GM23248 (cell line): ENCODE data around the gene FAM210B.

Source experiments
- EZH2 ChIP-seq: fragments of 200-600 bp; sonication (generic); IDR thresholded peaks from 2 replicates; pipeline ENCODE4 v1.6.1; 2018; ENCODE audit warnings: antibody characterized with exemption, mild to moderate bottlenecking; ENCODE audit not compliant: insufficient read depth, poor library complexity, severe bottlenecking
- EZH2phosphoT487 ChIP-seq: fragments of 200-600 bp; sonication (generic); IDR thresholded peaks from 2 replicates; pipeline ENCODE4 v1.6.1; 2018; ENCODE audit warnings: antibody characterized with exemption, moderate library complexity, mild to moderate bottlenecking, low read depth; ENCODE audit not compliant: insufficient read depth

DNA sequence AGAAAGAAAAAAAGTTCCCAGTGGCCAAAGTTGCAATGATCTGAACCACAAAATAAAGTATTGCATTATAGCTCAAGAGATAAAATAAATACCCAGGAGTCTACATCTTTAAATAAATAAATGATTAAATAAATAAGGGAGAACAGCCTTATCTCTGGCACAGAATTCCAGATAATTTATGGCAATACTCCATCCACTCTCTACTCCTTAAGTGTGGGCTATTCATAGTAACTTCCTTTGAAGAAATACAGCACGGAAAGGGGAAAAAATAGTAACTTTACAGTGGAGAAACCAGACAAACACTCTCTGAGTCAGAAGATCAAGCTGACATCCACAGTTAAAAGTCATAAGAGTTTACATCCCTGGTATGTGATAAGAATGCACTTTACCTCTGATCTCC lies 21.6 kb downstream of the FAM210B start:
- TF ChIP-seq EZH2phosphoT487, result no peak
- TF ChIP-seq EZH2, result no peak
